A673 (cell line): ENCODE data around the gene ORC2.

ENCODE experiments used
- EZH2 ChIP-seq: fragments of 200-600 bp; sonication (generic); IDR thresholded peaks from 2 replicates; pipeline ENCODE4 v1.6.1; 2017; ENCODE audit warnings: borderline replicate concordance, low read depth, mild to moderate bottlenecking, mixed read lengths, antibody characterized with exemption, low read length; ENCODE audit not compliant: poor library complexity, severe bottlenecking
- TF ChIP-seq, protein P1 (sequence below): fragments of 300-800, 200-600 bp; sonication (generic); conservative IDR thresholded peaks from 2 replicates; pipeline ENCODE4 v1.5.1; 2017; ENCODE audit warnings: low read depth, mild to moderate bottlenecking, antibody characterized with exemption, low read length, moderate library complexity, mixed read lengths

DNA sequence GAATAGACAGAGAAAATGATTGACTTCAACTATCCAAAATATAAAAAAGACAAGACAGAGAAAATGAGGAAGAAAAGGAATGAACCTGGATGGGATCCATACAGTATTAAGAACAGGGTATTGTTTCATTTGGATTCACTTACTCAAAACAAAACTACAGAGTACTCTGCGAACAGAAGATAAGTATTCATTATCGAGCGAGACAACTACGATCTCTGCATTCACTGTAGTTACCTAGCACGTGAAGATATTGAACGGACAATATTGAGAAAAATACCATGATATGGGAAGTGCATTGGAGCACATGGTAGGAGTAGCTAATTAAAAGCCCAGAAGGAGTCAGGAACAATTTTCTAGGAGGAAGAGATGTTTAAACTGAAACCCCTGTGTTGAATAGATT lies 1.0 kb upstream of the ORC2 start:
- TF ChIP-seq, protein P1, sequence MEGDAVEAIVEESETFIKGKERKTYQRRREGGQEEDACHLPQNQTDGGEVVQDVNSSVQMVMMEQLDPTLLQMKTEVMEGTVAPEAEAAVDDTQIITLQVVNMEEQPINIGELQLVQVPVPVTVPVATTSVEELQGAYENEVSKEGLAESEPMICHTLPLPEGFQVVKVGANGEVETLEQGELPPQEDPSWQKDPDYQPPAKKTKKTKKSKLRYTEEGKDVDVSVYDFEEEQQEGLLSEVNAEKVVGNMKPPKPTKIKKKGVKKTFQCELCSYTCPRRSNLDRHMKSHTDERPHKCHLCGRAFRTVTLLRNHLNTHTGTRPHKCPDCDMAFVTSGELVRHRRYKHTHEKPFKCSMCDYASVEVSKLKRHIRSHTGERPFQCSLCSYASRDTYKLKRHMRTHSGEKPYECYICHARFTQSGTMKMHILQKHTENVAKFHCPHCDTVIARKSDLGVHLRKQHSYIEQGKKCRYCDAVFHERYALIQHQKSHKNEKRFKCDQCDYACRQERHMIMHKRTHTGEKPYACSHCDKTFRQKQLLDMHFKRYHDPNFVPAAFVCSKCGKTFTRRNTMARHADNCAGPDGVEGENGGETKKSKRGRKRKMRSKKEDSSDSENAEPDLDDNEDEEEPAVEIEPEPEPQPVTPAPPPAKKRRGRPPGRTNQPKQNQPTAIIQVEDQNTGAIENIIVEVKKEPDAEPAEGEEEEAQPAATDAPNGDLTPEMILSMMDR, result no peak
- TF ChIP-seq EZH2, result no peak
